Stimulated activated CD8-positive, alpha-beta memory T cell treated with anti-CD3 and anti-CD28 coated beads, Interleukin-12 subunit alpha, Interleukin-12 subunit beta, amount 100 ng/mL, for 1 hour (primary cell): ENCODE results near the gene CASTOR2.
"Not testable (repeated sequence)": the region's sequence is repeated elsewhere in the genome, so short reads cannot be mapped to it uniquely, and the experiment has no call there.

Experiments used
- DNase-seq: peaks from one replicate; pipeline ENCODE4 v3.0.0-alpha.2; 2020; ENCODE audit warnings: low read depth

The CASTOR2 gene

GRCh38 chr7:74994869-74995543, 30.5 kb downstream of the CASTOR2 start:
- not testable (repeated sequence) for DNase-seq

- not testable (repeated sequence) for DNase-seq
These were observed 31.9 kb downstream of the CASTOR2 start for GRCh38 chr7:74996361-74996760.

- not testable (repeated sequence) for DNase-seq
These were observed 33.3 kb downstream of the CASTOR2 start for GRCh38 chr7:74997811-74998210.

- DNase-seq: not testable (repeated sequence)
These were observed 36.9 kb downstream of the CASTOR2 start for GRCh38 chr7:75001356-75001755.

GRCh38 chr7:75010036-75010435, 45.5 kb downstream of the CASTOR2 start:
- DNase-seq: no peak

- no peak for DNase-seq
These were observed 53.3 kb downstream of the CASTOR2 start for GRCh38 chr7:75017832-75018231.

GRCh38 chr7:75018570-75019364, 54.3 kb downstream of the CASTOR2 start:
- DNase-seq: no peak

GRCh38 chr7:75019800-75020199, 55.3 kb downstream of the CASTOR2 start:
- DNase-seq: no peak

- DNase-seq: no peak
These were observed 60.4 kb downstream of the CASTOR2 start for GRCh38 chr7:75024922-75025321.

GRCh38 chr7:75028299-75028698, 63.8 kb downstream of the CASTOR2 start:
- DNase-seq: no peak

- no peak for DNase-seq
These were observed 68.6 kb downstream of the CASTOR2 start for GRCh38 chr7:75033064-75033463.

GRCh38 chr7:75033826-75034225, 69.3 kb downstream of the CASTOR2 start:
- DNase-seq: no peak

- no peak for DNase-seq
These were observed 74.0 kb downstream of the CASTOR2 start for GRCh38 chr7:75038508-75038907.

- DNase-seq: no peak
These were observed 74.7 kb downstream of the CASTOR2 start for GRCh38 chr7:75039166-75039565.

- no peak for DNase-seq
These were observed 75.2 kb downstream of the CASTOR2 start for GRCh38 chr7:75039709-75040108.

- no peak for DNase-seq
These were observed 76.0 kb downstream of the CASTOR2 start for GRCh38 chr7:75040512-75040911.

- no peak for DNase-seq
These were observed 77.8 kb downstream of the CASTOR2 start for GRCh38 chr7:75042286-75042685.

GRCh38 chr7:75042831-75043703, 78.6 kb downstream of the CASTOR2 start:
- no peak for DNase-seq

- no peak for DNase-seq
These were observed 81.4 kb downstream of the CASTOR2 start for GRCh38 chr7:75045881-75046280.

GRCh38 chr7:75048435-75049379, 84.2 kb downstream of the CASTOR2 start:
- no peak for DNase-seq

- no peak for DNase-seq
These were observed 85.3 kb downstream of the CASTOR2 start for GRCh38 chr7:75049817-75050216.
